ENCODE measurements around the gene OBSCN.

The OBSCN gene

GRCh38 chr1:228288536-228289238, 80.8 kb downstream of the OBSCN start:
- TF ChIP-seq ZFX (IDR thresholded peaks at IDR 0.05) (no peak), CTCF (conservative IDR thresholded peaks at IDR 0.05) (no peak)
- H3K27ac ChIP-seq, result no peak overlapping the region

GRCh38 chr1:228289239-228289849, 81.5 kb downstream of the OBSCN start:
- TF ChIP-seq CTCF (conservative IDR thresholded peaks at IDR 0.05) (no peak), ZFX (IDR thresholded peaks at IDR 0.05) (no peak)
- H3K27ac ChIP-seq, result no peak overlapping the region

GRCh38 chr1:228289996-228290881, 82.4 kb downstream of the OBSCN start:
- TF ChIP-seq CTCF (conservative IDR thresholded peaks at IDR 0.05) (no peak), ZFX (IDR thresholded peaks at IDR 0.05) (no peak)
- no peak overlapping the region for H3K27ac ChIP-seq

- no peak for TF ChIP-seq ZFX (IDR thresholded peaks at IDR 0.05)
- no peak for TF ChIP-seq CTCF (conservative IDR thresholded peaks at IDR 0.05)
- no peak overlapping the region for H3K27ac ChIP-seq
Measured at GRCh38 chr1:228291906-228292608, 84.2 kb downstream of the OBSCN start.

- H3K27ac ChIP-seq, result no peak overlapping the region
- TF ChIP-seq ZFX (IDR thresholded peaks at IDR 0.05) (no peak), CTCF (conservative IDR thresholded peaks at IDR 0.05) (no peak)
Measured at GRCh38 chr1:228292609-228292911, 84.7 kb downstream of the OBSCN start.

- TF ChIP-seq CTCF (conservative IDR thresholded peaks at IDR 0.05) (no peak), ZFX (IDR thresholded peaks at IDR 0.05) (no peak)
- no peak overlapping the region for H3K27ac ChIP-seq
Measured at GRCh38 chr1:228293393-228293792, 85.5 kb downstream of the OBSCN start.

Measured in C4-2B (cell line).